Measurements from ENCODE around the gene PDZK1IP1. TPM values are rescaled to one million over a fixed set of nuclear protein-coding genes. Genes with fewer than 3 reads are reported as not detected.

Gene PDZK1IP1
- total and polyA plus RNA-seq, 2 of the 13 experiments (the other 11 are each of a cell fraction or from before 2014, with no cell fraction given) = 0.24 to 1.6 TPM

GRCh38 chr1:47213230-47213963 is 23.6 kb upstream of the PDZK1IP1 start:
- ATAC-seq (no peak), DNase-seq (ENCODE audit: low spot score) (no peak), FAIRE-seq (no peak)
- BruUV-seq (replicated peaks) = no TSS peak
- CTCF ChIA-PET (ENCODE audit: low intra/inter-chr PET ratio, low total read pairs) = no interaction called here
- Histone ChIP-seq H3K9me3 (ENCODE audit: low read length) (no peaks in the 10 kb centered on the region), H3K4me2 (ENCODE audit: low read depth, low read length) (no peak overlapping the region), H3K36me3 (replicated peaks in 1 of 2; ENCODE audit: control insufficient read depth in 1 of 2, insufficient read depth in 2 of 2, low read length in 2 of 2) (no peaks in the 10 kb centered on the region), H3K9ac (ENCODE audit: insufficient read depth, low read depth, low read length) (no peak overlapping the region), H3K79me2 (ENCODE audit: insufficient read depth, low read length) (no peaks in the 10 kb centered on the region), H3K4me3 (replicated peaks in 1 of 3; ENCODE audit: insufficient read depth in 1 of 3, low read depth in 2 of 3, low read length in 3 of 3) (no peak overlapping the region), H3K4me1 (ENCODE audit: insufficient read depth, low read length) (peaks cover 54% of the 10 kb centered on the region), H4K20me1 (ENCODE audit: insufficient read depth, low read length) (no peaks in the 10 kb centered on the region), H3K27me3 (ENCODE audit: control insufficient read depth in 1 of 2, insufficient read depth in 2 of 2, low read length in 2 of 2) (peaks cover 5 to 43% of the 10 kb centered on the region in 2 experiments; a peak in 3 of 5 replicates), H2AFZ (ENCODE audit: low read length) (no peak overlapping the region), H3K27ac (ENCODE audit: extremely low read length, insufficient read depth, low read length) (no peak overlapping the region)
- 38% methylated on average over 10 of the region's 11 CpGs for whole genome bisulfite sequencing (ENCODE audit: low lambda C conversion rate)
- TF ChIP-seq DMTF1 (CRISPR knock-in tag; IDR thresholded peaks at IDR 0.05) (no peak), NR2F2 (IDR thresholded peaks at IDR 0.05; ENCODE audit: borderline replicate concordance, low read depth) (no peak)
- intact Hi-C loops (cut with micrococcal nuclease; ENCODE audit: unreplicated experiment) = no loop called here
- in situ Hi-C loops (cut with HindIII; ENCODE audit: extremely low pct_ligation_motif_present, low pct_unique_long_range_greater_than_20kb) = no loop called here
- POLR2A ChIA-PET = no interaction called here

- ChIA-PET POLR2A (no interaction called here), CTCF (ENCODE audit: low intra/inter-chr PET ratio, low total read pairs) (no interaction called here)
- Histone ChIP-seq H3K27me3 (ENCODE audit: control insufficient read depth in 1 of 2, insufficient read depth in 2 of 2, low read length in 2 of 2) (peaks cover 5 to 41% of the 10 kb centered on the region in 2 experiments; a peak in 3 of 5 replicates), H3K4me1 (ENCODE audit: insufficient read depth, low read length) (peaks cover 54% of the 10 kb centered on the region), H3K9me3 (ENCODE audit: low read length) (no peaks in the 10 kb centered on the region), H3K27ac (ENCODE audit: extremely low read length, insufficient read depth, low read length) (no peak overlapping the region), H3K9ac (ENCODE audit: insufficient read depth, low read depth, low read length) (no peak overlapping the region), H2AFZ (ENCODE audit: low read length) (no peak overlapping the region), H3K4me3 (replicated peaks in 1 of 3; ENCODE audit: insufficient read depth in 1 of 3, low read depth in 2 of 3, low read length in 3 of 3) (no peak overlapping the region), H3K79me2 (ENCODE audit: insufficient read depth, low read length) (no peaks in the 10 kb centered on the region), H4K20me1 (ENCODE audit: insufficient read depth, low read length) (no peaks in the 10 kb centered on the region), H3K36me3 (replicated peaks in 1 of 2; ENCODE audit: control insufficient read depth in 1 of 2, insufficient read depth in 2 of 2, low read length in 2 of 2) (no peaks in the 10 kb centered on the region), H3K4me2 (ENCODE audit: low read depth, low read length) (no peak overlapping the region)
- no peak for FAIRE-seq
- no peak for DNase-seq (ENCODE audit: low spot score)
- in situ Hi-C loops (cut with HindIII; ENCODE audit: extremely low pct_ligation_motif_present, low pct_unique_long_range_greater_than_20kb) = no loop called here
- BruUV-seq (replicated peaks) = no TSS peak
- no peak for ATAC-seq
- 10% methylated on average over 4 of the region's 4 CpGs for WGBS (ENCODE audit: low lambda C conversion rate)
- intact Hi-C loops (cut with micrococcal nuclease; ENCODE audit: unreplicated experiment) = no loop called here
- no peak for TF ChIP-seq ZNF121 (CRISPR knock-in tag; IDR thresholded peaks at IDR 0.05)
- no peak for TF ChIP-seq ZNF704 (CRISPR knock-in tag; IDR thresholded peaks at IDR 0.05; ENCODE audit: borderline replicate concordance)
Observed at GRCh38 chr1:47212636-47213229, 22.9 kb upstream of the PDZK1IP1 start.

Measured in HepG2 (cell line).